SIG-M5 (cell line): ENCODE data around the gene CNTFR.

Experiments
- DNase-seq: peaks from one replicate; lab custom pipeline; 2025; lab: John Stamatoyannopoulos, UW

CNTFR gene

DNA sequence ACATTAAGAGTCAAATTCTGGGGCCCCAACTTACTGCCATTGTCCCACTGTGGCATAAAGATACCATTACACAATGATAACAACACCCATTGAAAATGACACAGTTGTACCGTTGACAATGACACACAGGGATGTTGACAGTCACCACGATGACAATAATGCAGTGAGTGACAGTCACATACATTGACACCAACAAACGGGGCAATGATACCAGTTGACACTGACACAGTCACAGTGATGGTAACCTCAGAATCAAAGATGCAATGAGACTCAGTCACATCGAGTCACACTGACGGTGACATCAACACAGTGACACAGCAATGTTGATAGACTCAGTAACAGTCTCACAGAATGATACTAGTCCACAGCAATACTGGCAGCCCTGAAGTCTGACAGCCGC lies 16.9 kb downstream of the CNTFR start:
- DNase-seq: no peak

DNA sequence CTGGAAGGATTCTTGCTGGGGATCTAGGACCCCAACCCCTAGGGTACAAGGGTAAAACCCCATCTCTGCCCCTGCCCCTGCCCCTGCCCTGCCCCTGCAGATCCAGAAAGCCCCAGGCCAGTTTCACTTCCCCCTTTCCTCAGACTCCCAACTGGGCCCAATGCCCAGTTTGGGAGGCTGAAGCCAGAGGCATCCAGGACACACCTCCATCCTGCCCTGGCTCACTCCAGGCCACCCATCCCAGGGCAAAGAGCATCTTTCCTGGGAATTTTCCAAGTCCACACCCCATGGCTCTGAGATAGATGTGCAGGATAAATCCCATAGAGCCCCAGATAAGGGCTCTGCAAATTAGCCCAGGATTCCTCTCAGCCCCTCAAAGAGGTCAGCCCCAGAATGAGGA lies 17.4 kb downstream of the CNTFR start:
- DNase-seq: no peak

DNA sequence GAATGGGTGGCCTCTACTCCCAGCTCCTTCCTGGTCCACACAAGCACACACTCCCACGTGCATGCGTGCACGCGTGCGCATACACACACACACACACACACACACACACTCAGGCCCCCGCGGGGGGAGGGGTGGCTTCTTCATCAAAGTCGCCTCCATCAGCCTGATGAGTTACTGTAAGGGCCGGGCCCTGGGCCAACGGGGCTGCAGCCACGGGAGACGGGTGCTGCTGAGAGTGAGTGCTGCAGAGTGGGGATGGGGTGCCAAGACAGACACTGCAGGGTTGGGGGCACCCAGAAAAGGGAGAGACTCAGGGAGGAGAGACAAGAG lies 18.1 kb downstream of the CNTFR start:
- no peak for DNase-seq

DNA sequence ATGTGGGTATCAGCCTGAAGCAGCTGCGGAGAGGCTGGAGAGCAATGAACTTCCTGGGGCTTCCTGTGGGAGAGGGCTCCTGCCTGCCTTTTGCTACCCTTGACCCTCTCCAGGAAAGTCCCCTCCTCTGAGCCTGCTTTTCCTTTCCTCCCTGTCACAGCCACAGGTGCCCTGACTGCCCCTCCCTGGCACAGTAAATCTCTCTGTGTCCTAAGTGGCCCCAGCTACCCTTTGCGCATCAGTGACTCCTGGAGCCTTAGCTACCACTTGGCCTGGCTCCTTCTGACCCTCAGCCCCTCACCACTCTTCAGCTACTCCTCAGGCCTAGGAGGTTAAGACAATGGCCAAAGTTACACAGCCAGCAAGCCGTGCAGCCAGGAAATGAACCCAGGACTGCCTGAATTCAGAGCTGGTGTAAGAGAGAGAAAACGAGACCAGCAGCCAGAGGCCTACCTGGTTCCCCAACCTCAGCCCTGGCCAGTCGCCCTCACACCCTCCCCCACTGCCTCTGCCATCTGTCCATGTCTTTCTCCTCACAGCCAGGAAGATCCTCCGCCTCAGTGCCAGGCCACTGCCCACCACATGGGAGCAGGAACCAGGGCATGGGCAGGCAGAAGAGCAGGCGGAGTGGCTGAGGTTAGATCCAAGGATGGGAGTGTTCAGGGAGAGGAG lies 18.6 kb downstream of the CNTFR start:
- no peak for DNase-seq

DNA sequence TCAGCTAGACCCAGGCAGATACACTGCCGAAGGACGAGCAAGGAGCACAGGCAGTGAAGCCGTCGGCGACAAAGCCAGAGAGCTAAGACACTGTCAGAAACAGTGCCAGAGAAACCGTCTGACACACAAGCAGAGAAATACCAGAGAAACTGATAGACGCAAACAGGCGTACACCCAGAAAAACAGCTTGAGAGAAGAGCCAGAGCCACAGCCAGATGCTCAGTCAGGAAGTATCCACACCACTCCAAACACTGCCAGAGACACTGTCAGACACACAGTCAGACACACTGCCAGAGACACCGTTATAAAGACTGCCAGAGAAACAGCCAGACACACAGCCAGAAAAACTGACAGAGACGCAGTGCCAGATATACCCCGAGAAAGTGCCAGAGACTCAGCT lies 19.1 kb downstream of the CNTFR start:
- no peak for DNase-seq

DNA sequence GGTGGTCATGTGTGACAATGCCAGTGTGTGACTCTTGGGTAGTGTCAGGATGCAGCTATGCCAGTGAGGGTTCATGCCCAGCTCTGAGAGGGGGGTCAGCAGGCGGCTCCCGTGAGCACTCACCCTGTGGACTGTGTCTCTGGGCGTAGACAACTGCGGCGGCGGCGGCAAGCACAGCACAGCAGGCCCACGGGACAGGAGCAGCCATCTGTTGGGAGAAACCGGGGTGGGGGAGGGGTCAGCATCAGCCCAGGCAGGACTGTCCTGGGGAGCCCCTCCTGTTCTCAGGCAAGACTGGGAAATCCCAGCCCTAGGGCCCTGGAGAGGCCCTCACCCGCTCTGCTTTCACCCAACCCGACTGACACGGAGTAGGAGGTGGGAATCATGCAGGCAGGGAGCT lies 20.8 kb downstream of the CNTFR start:
- no peak for DNase-seq

DNA sequence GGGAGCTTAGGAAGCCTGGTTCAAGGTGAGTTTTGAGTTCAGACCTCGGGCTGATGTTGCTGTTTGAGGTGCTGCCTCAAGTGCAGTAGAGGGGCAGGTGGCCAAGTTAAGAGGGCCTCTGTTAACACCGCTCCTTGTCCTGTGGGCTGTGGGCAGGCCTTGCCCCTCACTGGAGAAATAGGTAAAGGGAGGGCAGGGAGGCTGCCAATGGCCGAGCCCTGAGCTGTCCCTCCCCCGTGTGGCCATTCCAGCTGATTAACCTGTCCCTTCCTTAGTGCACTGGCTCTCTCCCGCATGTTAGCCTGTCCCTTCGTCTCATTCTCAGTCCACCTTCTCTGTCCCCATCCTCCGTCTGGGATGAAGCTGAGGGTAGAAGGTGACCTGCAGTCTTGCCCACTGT lies 21.4 kb downstream of the CNTFR start:
- no peak for DNase-seq

DNA sequence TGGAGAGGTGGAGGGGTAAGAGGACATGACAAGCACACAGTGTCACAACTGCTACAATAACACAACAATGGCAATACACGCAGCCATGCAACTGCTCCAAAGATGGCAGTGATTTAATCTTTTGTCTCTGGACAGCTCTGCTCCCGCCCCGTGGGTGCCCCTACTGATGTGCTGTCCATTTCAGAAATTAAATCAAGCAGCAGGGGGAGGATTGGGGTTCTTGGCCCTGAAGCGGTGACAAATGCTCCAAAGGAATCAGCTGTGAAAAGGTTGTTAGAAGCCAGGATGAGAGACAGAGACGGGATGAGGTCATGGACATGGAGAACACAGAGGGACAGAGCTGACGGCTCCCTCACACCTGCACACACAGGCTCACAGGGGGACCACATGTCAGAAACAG lies 22.6 kb downstream of the CNTFR start:
- DNase-seq: no peak

DNA sequence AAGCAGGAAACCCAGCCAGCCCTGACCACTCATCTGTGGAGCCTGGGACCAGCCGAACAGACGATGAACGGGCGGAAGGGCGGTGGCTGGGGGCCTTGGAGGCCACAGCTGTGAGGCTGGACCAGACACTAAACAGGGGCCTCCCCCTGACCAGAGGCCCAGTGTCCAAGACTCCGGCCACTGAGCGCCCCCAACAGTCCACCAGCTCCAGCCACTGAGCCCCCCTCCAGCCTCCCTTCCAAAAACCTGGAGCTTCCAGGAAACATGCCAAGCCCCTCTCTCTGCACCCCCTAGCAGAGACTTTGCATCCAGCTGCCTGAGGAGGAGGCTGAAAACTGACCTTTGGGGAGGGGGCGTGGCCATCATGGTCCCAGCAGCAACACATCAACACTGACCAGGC lies 23.2 kb downstream of the CNTFR start:
- no peak for DNase-seq

DNA sequence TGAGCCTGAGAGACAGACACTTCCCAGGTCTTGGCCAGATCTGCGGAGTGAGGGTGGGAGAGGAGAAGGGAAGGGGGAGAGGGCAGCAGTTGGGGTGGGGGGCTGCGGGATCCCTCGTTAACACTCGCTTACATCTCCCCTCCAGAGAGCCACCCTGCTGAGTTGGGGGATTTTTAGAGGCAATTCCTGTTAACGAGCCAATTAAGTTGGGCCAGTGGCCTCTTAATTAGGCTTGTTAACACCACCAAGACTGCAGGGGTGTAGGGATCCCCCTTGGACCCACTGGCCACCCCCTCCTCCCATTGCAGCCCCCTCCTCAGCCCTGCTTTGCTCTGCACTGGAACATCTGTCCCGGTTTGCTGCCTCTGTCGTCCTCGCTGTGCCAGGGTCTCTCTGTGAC lies 23.7 kb downstream of the CNTFR start:
- no peak for DNase-seq

DNA sequence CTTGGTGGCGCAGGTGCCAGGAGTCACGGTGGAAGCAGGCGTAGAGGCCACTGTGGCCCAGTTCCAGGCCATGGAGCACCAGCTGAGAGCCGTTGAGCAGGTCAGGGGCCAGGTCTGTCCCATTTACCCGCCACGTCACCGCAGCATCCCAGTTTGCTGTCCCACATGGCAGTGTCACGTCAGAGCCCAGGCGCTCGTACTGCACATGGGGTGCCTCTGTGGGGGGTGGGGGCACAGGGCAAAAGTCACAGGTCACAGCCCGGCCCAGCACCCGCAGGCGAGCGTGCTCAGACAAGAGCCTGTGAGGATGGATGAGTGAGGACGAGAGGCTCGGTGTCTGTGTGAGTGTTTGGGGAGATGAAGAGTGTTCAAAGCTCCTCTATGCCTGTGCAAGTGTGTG lies 24.9 kb downstream of the CNTFR start:
- DNase-seq: no peak

DNA sequence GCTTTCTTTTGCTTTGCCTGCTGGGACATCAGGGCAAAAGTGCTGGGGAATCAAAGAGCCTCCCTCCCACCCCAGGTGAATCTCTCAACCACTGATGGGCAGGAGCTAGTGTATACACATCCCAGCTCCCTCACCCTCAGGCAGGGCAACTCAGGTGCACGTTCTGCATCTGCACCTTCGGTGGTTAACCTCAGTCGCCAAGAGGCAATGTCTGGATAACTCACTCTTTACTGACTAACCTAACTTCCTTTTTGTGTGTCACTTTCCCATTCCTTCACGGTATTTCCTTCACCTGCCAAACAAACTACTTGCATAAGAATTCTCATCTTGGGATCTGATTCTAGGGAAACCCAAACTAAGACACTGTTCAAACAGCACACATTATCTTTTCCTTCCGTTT lies 26.3 kb downstream of the CNTFR start:
- DNase-seq: no peak

DNA sequence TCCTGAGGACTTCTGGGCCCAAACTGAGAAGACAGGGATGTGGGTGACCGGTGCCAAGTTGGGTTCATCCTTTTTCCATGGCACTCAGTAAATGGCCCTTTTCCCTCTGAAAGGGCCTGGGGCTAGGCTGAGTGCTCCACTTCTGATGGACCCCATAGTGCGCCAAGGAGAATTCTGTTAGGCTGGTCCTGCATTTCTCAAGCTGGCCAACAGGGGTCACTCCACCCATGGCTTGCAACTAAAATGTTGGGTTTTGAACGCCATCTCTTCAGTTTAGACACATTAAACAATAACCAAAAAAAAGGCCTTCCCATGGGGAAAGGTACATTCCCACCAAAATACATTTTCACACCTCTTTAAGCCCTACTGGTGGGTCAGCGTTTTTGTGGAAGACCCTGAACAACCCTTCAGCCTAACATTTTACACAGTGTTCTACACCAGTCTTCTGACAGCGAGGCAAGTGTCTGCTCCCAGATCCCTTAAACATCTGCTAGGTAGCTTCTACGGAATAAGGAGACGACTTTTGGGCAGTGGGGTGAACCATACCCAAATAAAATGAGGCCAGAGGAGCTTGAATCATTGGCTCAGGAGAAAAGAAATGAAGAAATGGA lies 27.3 kb downstream of the CNTFR start:
- DNase-seq: no peak

DNA sequence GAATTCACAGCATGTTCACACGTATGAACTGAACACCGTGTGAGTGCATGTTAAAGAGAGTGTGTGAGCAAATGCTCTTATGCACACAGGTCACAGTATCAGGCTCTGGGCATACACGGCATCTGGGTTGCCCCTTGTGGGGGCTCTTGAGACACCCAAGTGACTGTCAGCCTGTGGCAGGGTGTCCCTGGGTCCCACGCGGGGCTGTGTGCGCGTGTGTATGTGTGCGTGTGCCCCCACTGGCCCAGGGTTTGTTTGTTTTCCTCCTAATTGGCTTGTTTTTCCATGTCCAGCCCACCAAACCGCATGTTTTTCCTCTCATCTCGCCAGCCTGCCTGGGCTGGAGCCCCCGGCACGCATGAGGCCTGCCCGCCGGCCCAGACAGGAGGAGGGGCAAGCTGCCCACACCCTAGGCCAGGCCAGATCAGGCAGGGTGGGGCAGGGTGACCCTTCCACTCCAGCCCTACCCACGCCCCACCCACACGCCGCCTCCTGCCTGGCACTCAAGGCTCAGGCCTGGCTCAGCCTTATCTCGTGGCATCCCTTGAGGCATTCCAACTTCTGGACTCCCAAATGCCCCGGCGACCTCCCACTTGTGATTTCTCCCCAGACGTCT lies 28.8 kb downstream of the CNTFR start:
- no peak for DNase-seq

DNA sequence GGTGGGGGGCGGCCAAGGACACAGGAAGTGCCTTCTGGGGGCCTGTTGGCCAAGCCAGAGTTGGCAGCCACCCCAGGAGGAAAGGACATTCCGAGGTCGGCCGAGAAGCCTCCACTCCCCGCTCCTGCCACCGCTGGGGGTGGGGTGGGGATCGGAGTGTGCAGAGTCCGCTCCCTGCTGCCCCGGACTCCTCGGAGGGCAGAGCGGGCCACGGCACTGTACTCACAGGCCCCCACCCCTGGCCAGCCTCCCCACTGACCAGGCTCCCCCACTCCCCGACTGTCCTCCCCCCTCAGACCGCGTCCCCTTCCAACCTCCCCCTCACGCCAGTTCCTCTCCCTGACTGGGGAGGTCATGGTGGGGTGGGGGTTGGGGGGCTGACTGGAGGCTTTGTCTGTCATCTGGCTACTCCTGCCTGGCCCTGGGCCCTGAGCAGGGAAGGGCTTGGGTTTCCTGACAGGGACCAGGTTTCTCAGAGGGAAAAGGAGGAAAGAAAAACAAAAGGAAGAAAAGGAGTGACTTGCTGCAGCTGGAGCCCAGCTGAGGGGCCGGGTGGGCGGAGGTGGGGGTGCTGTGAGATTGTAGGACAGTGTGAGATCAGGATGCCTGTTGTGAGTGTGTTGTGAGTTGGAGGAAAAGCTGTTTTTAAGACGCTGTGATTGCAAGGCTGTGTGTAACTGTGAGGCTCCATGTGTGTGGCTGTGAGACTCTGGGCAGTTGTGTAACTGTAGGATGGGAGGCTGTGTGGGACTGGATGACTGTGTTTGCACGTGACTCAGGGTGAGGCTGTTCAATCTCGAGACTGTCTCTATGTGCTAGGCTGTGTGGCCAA lies 29.7 kb downstream of the CNTFR start:
- no peak for DNase-seq

DNA sequence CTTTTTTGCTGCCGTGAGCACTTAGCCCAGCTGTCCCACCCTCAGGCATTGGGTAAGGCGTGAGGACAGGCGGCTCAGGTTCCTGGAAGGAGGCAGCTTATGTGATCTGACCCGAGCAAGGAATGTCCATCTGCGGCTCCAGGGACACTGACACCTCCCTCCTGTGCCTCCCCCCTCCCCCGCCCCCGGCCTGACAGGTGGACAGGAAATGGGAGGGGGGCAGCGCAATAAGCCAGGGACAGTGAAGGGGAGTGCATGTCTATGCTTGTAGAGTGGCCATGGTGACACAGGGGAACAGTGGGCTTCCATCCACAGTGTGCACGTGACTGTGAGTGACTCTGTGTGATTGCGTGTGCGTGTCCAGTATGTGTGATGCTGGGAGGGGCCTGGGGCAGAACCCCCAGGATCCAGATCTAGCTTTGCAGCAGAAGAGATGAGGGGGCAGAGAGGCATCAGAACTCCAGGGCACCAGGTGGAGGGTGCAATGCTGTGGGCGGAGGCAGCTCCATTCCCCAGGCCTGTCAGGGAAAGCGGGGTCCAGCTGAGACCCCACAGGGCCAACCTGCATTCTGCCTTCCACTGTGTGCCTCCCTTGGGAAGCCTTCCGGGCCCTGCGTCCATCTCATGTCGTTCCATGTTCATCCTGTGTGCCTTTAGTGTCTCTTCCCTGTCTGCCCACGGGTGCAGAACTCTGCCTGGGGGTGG lies 30.5 kb downstream of the CNTFR start:
- DNase-seq: no peak

DNA sequence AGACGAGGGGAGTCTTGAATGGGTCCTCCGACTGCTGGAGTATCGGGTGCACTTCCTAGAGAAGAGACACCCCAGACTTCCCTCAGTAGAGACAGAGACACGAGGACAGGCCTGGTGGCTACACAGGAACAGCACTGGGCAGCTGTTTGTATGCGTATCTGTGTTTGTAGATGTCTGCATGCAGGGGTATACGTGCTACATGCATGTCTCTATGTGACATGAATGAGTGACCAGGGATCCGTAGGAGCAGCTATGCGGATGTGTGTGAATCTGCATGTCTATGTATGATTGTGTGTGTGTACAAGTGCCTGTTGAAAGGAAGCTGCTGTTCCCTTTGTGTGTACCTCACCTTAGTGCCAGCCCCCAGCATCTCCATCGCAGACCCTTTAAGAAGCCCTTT lies 31.2 kb downstream of the CNTFR start:
- DNase-seq: no peak

DNA sequence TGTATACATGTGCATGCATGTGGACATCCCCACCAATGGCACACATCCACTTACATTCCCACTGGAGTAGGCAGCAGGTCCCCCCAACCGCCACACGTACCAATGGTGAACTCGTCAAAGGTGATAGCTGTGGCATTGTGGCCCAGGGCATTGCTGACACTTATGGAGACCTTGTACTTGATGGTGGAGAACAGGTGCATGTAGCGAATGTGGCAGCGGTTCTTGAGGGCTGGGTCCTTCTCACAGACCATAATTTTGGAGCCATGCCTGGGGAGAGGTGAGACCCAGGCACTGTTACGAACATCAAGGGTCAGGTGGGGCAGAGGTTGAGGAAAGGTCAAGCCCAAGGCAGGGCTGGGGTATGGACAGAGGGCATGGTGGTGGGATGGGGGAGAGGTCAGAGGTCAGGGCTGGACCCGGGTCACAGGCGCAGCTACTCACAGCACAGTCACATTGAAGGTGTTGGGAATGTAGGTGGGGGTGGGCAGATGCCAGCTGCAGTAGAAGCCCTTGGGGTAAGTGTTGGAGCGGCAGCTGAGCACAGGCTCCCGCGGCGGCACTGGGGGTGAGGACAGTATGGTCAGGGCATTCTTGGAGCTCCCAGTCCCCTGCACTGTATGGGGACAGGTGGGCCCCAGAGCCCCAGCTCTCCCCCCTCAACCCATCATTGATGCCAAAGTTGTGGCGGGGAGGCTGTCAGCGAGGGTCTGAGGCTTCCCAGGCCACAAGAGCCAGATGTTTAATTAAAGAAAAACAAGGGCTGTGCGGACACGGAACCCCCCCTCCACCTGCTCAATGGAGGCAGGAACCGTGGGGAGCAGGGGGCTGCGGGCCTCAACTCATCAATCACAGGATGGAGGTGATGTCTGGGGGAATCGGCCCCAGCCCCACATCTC lies 31.9 kb downstream of the CNTFR start:
- DNase-seq: no peak

DNA sequence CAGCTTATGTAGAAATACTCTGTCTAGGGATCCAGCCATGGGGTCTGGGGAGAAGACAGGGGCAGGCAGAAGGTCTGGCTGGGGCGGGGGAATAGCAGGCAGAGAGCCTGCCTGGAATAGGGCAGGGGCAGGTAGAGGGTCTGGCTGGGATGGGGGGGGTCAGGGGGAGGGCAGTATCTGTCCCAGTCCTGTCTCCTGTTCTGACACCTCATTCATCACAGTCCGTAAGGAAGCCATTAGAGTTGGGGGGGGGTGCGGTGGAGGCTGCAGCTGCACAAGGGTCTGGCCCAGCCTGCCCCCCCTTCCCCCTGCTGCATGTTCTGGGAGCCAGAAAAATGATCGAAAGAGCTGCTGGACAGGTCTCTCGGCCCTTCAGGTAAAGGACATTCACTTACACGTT lies 32.6 kb downstream of the CNTFR start:
- no peak for DNase-seq

DNA sequence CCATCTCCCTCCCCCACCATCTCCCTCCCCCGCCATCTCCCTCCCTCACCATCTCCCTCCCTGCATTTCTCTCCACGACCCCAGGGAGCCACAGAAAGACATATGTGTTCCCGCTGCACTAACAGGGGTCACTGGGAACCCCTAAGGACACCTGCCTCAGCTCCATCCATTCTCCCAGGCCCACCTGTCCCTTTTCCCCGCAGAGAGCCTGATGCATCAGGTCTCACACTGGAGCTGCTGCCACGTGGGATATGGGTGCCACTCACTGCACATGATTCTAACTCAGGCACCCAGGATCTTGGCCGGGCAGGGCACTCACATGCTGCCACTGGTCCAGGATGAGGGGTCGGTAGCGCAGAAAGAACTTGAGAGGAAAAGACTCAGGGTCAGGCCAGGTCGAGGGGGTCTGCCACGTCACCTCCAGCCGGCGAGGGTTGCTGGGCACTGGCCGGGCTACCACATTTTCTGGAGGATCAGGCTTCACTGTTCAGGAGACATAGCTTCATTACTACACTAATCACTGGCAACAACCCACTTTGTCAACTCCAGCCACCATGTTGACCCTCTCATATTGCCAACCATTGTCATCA lies 33.5 kb downstream of the CNTFR start:
- no peak for DNase-seq

DNA sequence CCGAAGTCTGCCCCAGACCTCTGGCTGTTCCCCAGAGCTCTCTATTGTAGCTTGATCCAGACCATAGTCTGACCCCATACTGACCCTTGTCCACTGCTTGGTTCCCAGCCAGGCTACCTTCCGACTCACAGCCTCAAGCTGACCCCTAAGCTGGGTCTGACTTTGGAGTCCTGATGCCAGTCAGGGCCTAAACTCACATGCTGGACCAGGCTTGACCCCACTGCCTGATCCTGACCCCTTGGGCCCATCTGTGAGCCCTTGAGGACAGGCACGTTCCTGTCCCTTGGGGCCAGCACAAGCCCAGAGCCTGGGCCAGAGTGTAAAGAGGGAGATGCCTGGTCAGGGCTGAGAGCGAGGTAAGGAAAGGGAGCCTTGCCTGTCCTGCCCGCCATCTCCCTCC lies 34.0 kb downstream of the CNTFR start:
- DNase-seq: no peak
